Measurements from ENCODE around the gene RNLS. TPM values are rescaled to one million over a fixed set of nuclear protein-coding genes. Genes with fewer than 3 reads are reported as not detected.

The RNLS gene
- polyA plus RNA-seq, 1 experiment: 6.1 TPM

GRCh38 chr10:88293651-88294230 is 289.4 kb downstream of the RNLS start:
- DNase-seq (ENCODE audit: low read depth, low spot score): no peak
- ChIA-PET CTCF (interaction anchor here (0.6 kb wide), 1 partner anchor 761 kb away, joined by 4 read pairs; no protein-coding TSS in a partner anchor), POLR2A (interaction anchor here (0.6 kb wide), 1 partner anchor 39 kb away, joined by 3 read pairs; no protein-coding TSS in a partner anchor)
- no peak overlapping the region for H3K27ac ChIP-seq (ENCODE audit: low read depth, low read length)
- no peak overlapping the region for H3K4me3 ChIP-seq (ENCODE audit: low read depth, low read length)
- TF ChIP-seq CTCF (IDR thresholded peaks at IDR 0.05; ENCODE audit: low read depth, low read length): no peak
- H3K9me3 ChIP-seq (ENCODE audit: control insufficient read depth, insufficient read depth, low read length): no peaks in the 10 kb centered on the region
- no peaks in the 10 kb centered on the region for H3K27me3 ChIP-seq (ENCODE audit: control insufficient read depth, insufficient read depth, low read length)

DNA sequence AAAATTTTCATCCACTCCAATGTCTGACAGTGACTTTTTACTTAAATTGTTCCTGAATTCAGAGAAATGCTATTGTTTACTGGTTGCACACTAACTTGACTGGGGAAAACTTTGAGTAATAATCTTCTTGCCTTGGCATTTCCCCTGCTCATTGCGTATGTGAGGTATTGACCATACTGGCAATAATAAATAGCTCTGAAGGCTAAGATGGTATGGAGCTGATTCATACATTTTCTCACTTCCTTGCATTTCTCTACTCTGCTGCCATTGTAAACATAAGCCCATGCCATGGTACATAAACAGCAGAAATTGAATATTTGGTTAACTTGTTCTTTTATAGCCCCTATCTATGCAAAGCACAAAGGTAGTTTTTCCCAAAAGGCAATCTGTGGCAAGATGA is 290.0 kb downstream of the RNLS start:
- ChIA-PET POLR2A (interaction anchor here (0.6 kb wide), 2 partner anchors 36 to 40 kb away, joined by 3 read pairs; no protein-coding TSS in a partner anchor), CTCF (interaction anchor here (0.6 kb wide), 1 partner anchor 761 kb away, joined by 4 read pairs; no protein-coding TSS in a partner anchor)
- no peak overlapping the region for H3K4me3 ChIP-seq (ENCODE audit: low read depth, low read length)
- no peak overlapping the region for H3K27ac ChIP-seq (ENCODE audit: low read depth, low read length)
- no peak for DNase-seq (ENCODE audit: low read depth, low spot score)
- TF ChIP-seq CTCF (IDR thresholded peaks at IDR 0.05; ENCODE audit: low read depth, low read length): no peak
- H3K27me3 ChIP-seq (ENCODE audit: control insufficient read depth, insufficient read depth, low read length): no peaks in the 10 kb centered on the region
- no peaks in the 10 kb centered on the region for H3K9me3 ChIP-seq (ENCODE audit: control insufficient read depth, insufficient read depth, low read length)

- no peak overlapping the region for H3K4me3 ChIP-seq (ENCODE audit: low read depth, low read length)
- H3K27me3 ChIP-seq (ENCODE audit: control insufficient read depth, insufficient read depth, low read length): no peaks in the 10 kb centered on the region
- no peak for DNase-seq (ENCODE audit: low read depth, low spot score)
- ChIA-PET CTCF (interaction anchor here (0.9 kb wide), 2 partner anchors 97 to 442 kb away, joined by 3 read pairs; no protein-coding TSS in a partner anchor), POLR2A (interaction anchor here (0.7 kb wide), 1 partner anchor 44 kb away, joined by 4 read pairs; no protein-coding TSS in a partner anchor)
- H3K27ac ChIP-seq (ENCODE audit: low read depth, low read length): no peak overlapping the region
- no peak for TF ChIP-seq CTCF (IDR thresholded peaks at IDR 0.05; ENCODE audit: low read depth, low read length)
- no peaks in the 10 kb centered on the region for H3K9me3 ChIP-seq (ENCODE audit: control insufficient read depth, insufficient read depth, low read length)
These were observed 291.0 kb downstream of the RNLS start for GRCh38 chr10:88292185-88292514.

- CTCF ChIA-PET: interaction anchor here (0.9 kb wide), 2 partner anchors 98 to 441 kb away, joined by 3 read pairs; no protein-coding TSS in a partner anchor
- no peak for DNase-seq (ENCODE audit: low read depth, low spot score)
- POLR2A ChIA-PET: interaction anchor here (0.7 kb wide), 1 partner anchor 44 kb away, joined by 4 read pairs; no protein-coding TSS in a partner anchor
- Histone ChIP-seq H3K4me3 (ENCODE audit: low read depth, low read length) (no peak overlapping the region), H3K27me3 (ENCODE audit: control insufficient read depth, insufficient read depth, low read length) (no peaks in the 10 kb centered on the region), H3K9me3 (ENCODE audit: control insufficient read depth, insufficient read depth, low read length) (no peaks in the 10 kb centered on the region), H3K27ac (ENCODE audit: low read depth, low read length) (no peak overlapping the region)
- TF ChIP-seq CTCF (IDR thresholded peaks at IDR 0.05; ENCODE audit: low read depth, low read length): no peak
These were observed 291.6 kb downstream of the RNLS start for GRCh38 chr10:88291289-88292184.

- ChIA-PET POLR2A (no interaction called here), CTCF (no interaction called here)
- DNase-seq (ENCODE audit: low read depth, low spot score): no peak
These were observed 293.8 kb downstream of the RNLS start for GRCh38 chr10:88289342-88289741.

More at GRCh38 chr10:88289342-88289741, 293.8 kb downstream of the RNLS start:
- Histone ChIP-seq H3K27me3 (ENCODE audit: control insufficient read depth, insufficient read depth, low read length) (no peaks in the 10 kb centered on the region), H3K9me3 (ENCODE audit: control insufficient read depth, insufficient read depth, low read length) (no peaks in the 10 kb centered on the region), H3K27ac (ENCODE audit: low read depth, low read length) (no peak overlapping the region), H3K4me3 (ENCODE audit: low read depth, low read length) (no peak overlapping the region)
- TF ChIP-seq CTCF (IDR thresholded peaks at IDR 0.05; ENCODE audit: low read depth, low read length): no peak
